HG03442 (cell line): ENCODE results near the gene NTM.

Experiments used
- ATAC-seq: cut with Tn5 transposase; IDR thresholded peaks from one replicate; pipeline ENCODE4 v1.9.1; 2021; ENCODE audit warnings: mild to moderate bottlenecking, moderate library complexity; ENCODE audit not compliant: unreplicated experiment

NTM gene

DNA sequence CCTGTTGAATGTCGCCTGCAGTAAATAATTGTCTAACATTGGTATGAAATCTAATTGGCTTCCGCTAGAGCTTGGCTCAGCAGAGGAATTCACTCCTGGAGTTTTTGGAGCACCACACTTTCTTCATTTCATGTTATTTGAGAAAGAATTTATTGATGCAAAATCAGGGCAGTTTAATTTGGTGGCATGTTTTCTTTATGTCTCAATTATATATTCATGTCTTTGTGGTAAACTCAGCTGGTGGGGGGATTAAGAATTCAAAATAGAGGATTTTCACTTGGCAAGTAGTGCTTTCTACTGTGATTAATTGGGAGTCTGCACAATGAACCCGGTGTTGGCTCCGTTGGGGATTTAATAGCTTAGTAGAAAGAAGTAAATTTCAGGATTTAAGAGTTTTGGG lies 784.4 kb downstream of the NTM start:
- no peak for ATAC-seq

DNA sequence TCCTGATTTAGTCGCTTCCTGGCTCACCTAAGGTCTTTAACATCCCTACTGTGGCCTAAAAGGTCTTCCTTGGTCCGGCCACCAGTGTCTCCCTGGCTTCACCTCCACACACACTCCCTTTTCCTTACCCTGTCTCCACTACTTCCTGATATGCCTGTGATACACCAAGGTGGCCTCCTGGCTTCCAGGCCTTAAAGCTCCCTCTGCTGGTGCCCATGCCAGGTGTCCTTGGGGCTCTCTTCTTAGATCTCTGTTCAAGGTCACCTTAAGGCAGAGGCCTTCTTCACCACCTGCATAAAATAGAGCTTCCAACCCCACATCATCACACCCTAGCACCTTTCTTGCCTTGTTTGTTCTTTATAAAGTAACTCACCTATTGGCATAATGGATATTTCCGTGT lies 787.7 kb downstream of the NTM start:
- ATAC-seq = no peak

GRCh38 chr11:132158696-132159095 lies 788.3 kb downstream of the NTM start:
- no peak for ATAC-seq

DNA sequence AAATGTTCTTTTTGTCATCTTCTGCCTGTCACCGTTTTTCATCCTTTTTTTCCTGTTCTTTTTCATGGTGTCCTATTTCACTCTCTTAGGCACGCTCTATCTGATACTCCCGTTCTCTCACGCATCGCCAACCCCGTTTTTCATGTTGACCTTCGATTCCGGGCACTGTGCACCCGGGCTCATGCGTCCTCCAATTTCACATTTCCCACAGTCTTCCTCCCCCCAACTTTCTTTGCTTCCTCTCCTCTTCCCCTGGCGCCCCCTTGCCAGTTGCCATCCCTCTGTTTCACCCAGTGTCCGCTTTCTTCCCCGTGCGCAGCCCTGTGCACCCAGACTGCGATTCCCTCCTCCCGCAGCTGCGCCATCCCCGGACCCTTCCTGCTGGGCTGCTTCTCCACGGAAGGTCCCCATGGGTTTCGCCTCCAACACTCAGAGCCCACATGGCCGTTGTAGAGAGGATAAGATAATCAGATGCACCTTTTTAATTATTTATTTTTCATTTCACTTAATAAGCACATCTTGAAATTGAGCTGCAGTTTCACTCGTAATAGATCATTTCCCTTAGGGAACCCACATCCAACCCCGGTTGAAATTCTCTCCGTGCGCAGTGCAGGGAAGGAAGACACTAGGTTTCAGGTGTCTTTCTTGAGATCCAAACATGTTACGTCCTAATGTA lies 791.1 kb downstream of the NTM start:
- no peak for ATAC-seq

- ATAC-seq = no peak
Measured at GRCh38 chr11:132168344-132168981, 798.0 kb downstream of the NTM start.

DNA sequence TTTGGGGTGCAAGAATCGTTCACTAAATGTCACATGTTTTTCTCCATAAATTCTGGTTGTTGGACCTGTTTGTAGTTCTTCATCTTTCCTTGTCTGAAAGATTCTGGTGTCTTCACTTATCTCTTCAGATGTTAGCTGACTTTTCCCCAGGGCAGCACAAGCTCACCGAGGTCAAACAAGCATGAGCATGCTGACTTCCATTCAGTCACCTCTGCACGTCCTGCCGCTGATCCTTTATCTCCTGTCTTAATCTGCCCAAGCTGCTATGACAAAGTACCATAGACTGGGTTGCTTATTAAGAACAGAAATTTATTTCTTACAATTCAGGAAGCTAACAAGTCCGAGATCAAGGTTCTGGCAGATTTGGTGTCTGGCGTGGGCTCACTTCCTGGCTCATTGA lies 800.6 kb downstream of the NTM start:
- ATAC-seq = no peak

GRCh38 chr11:132174362-132175255 lies 804.2 kb downstream of the NTM start:
- ATAC-seq = no peak

DNA sequence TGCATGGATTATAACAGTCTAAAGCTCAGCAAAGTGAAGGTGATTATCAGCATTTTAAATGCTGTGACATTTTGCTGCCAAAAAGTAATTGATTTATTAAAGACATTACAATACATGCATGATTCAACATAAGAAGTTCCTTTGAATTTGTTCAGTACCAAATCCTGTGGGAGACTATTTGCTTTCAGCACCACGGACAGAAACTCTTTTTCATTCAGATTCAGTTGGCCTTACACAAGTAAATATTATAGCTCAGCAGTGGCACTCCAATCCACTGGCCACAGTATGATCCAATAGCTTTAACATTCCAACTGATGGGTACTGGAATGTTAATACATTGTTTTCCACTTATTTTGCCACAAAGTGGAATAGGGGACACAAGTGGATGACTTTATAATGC lies 806.7 kb downstream of the NTM start:
- ATAC-seq = no peak

- no peak for ATAC-seq
Measured at GRCh38 chr11:132184079-132184478, 813.7 kb downstream of the NTM start.

DNA sequence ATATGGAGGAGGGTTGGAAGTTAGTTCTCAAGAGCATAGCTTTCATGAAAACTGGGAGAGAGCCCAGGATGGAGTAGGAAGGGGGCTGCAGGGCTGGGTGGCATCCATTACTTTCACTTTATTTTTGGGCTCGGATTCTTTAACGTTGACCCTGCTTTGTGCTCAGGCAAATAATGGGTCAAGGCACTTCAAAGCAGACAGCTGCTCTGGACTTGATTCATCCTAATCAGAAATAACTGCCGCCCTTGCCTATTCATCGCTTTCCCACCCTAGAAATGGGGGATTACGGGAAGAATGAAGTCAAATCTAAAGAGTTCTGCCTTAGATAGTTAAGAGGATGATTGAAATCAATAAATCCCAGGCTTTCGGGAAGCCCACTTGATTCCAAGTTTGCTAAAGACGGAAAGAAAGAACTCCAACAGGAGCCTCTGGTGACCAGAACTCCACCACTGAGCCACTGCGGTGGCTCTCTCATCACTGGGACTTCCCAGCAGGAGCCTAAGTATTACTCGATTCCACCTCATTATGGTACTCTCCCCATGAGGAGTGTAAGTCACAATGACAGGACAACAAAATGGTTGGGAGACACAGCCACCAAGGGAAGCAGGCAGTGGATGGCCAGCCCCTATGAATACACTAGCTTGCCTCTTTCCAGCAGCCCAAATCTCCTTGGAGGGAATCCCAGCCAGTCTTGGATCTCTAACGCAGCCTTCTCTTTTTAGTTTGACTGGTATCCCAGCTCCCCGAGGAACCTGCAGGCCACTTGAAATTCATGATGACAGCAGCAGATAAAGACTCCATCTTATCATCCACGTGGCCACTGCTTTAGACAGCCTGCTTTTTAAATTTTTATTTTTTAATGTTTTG lies 815.5 kb downstream of the NTM start:
- no peak for ATAC-seq

- no peak for ATAC-seq
Measured at GRCh38 chr11:132186699-132187098, 816.3 kb downstream of the NTM start.

DNA sequence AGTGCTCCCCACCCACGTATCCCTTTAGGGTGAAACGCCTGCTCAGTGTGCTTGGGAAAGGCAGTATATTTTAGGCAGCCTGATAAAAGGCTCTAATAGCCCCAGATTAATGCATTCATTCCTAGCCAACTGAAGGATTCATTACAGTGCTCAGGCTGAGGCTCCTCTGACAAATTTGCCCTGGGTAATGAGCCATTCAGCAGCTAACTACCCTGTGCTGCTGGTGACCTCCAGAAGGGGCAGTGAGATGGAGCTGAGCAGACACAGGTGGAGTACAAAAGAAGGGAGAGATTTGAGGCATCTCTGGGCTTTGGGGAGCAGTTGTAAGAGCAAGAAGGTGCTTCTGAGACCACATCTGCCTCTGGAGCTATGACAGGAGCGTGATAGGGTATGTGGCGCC lies 817.0 kb downstream of the NTM start:
- ATAC-seq = no peak

DNA sequence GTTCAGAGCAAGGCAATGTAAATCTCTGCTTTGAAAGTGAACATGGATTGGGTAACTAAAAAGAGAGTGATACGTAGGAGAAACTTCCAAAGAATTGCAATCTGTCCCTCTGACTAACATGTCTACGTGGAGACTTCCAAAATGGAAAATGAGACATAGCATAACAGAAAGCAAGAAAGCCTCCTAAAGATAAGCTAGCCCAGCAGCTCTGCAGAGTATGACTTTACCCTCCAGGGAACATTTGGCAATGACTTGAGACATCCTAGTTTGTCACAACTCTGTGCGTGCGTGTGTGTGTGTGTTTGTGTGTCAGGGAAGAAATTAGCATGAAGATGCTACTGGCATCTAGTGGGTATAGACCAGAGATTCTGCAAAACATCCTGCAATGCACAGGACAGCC lies 817.4 kb downstream of the NTM start:
- no peak for ATAC-seq

DNA sequence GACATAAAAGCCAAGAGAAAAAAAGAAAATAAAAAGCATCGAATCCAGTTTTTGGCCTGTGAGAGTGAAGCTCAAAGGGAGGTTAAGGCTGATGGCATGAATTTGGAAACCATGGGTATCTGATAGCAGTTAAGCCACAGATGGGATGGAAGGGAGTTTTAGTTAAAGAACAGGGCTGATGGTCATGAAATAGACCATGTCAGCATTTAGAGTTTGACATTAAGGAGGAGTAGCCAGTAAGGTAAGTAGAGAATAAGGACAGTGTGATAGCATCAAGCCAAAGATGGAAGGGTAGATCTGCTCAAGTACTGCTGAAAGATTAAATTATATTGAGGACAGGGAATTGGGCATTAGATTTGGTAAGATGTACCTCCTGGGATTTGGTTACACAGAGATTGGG lies 826.5 kb downstream of the NTM start:
- no peak for ATAC-seq

GRCh38 chr11:132200353-132200936 lies 830.0 kb downstream of the NTM start:
- ATAC-seq = no peak

GRCh38 chr11:132202621-132203020 lies 832.2 kb downstream of the NTM start:
- no peak for ATAC-seq

GRCh38 chr11:132205006-132205405 lies 834.6 kb downstream of the NTM start:
- no peak for ATAC-seq

GRCh38 chr11:132205496-132205895 lies 835.1 kb downstream of the NTM start:
- ATAC-seq = no peak

- ATAC-seq = no peak
Measured at GRCh38 chr11:132206993-132207392, 836.6 kb downstream of the NTM start.

- ATAC-seq = no peak
Measured at GRCh38 chr11:132208477-132209055, 838.2 kb downstream of the NTM start.
